GM21786 (cell line): ENCODE measurements around the gene SLC12A2.

ENCODE experiments used
- ATAC-seq: cut with Tn5 transposase; IDR thresholded peaks from one replicate; pipeline ENCODE4 v1.9.1; 2021; ENCODE audit not compliant: unreplicated experiment

SLC12A2 gene

DNA sequence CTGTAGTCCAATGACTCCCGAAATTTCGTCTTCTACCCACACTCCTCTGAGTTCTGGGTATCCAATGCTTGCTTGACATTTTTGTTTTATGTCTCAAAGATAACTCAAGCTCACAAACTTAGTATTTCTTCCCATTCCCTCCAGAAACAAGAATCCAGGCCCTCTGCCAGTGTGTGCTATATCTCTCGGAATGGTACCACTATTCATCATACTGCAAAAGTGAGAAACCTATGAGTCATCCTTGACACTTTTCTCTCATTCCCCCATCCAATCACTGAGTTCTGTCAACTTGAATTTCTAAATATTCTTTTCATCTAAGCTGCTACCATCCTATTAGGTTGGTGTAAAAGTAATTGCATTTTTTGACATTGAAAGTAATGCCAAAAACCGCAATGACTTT is 9.8 kb downstream of the SLC12A2 start:
- ATAC-seq: no peak

- no peak for ATAC-seq
Observed at GRCh38 chr5:128097224-128097623, 13.7 kb downstream of the SLC12A2 start.

- no peak for ATAC-seq
Observed at GRCh38 chr5:128097781-128098180, 14.2 kb downstream of the SLC12A2 start.

DNA sequence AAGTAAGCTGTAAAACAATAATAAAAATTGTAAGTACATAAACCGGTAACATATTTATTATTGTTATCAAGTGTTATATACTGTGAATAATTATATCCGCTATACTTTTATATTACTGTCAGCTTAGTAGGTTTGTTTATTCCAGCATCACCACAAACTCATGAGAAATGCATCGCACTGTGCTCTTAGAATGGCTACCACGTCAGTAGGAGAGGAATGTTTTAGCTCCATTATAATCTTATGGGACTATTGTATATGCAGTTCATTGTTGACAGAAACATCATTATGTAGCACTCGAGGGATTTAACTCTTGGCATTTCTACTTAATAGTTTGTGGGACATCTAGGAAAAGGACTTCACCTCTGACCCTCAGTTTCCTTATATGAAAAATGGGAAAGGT is 16.4 kb downstream of the SLC12A2 start:
- no peak for ATAC-seq

- no peak for ATAC-seq
Observed at GRCh38 chr5:128100860-128101557, 17.4 kb downstream of the SLC12A2 start.

DNA sequence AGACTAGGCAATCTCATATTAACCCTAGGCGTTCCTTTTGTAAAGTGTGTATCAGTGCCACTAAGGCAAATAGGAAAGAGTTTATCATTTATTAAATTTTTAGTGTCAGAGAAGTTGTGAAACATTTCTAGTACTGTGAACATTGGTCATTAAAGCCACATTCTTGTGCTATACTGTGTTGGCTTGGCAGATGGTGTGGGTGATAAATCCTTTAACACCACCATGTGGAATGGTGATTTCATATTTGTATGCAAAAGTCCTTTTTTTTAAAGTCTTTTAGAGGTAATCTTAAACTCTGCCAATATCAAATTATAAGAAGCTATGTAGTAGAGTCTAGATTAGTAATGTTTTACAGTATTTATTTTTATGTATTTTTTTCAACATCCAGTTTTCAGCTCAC is 18.1 kb downstream of the SLC12A2 start:
- ATAC-seq: no peak

GRCh38 chr5:128105203-128105602 is 21.6 kb downstream of the SLC12A2 start:
- ATAC-seq: no peak

GRCh38 chr5:128109138-128109537 is 25.6 kb downstream of the SLC12A2 start:
- ATAC-seq: no peak

- no peak for ATAC-seq
Observed at GRCh38 chr5:128109766-128110165, 26.2 kb downstream of the SLC12A2 start.

GRCh38 chr5:128111818-128112448 is 28.4 kb downstream of the SLC12A2 start:
- no peak for ATAC-seq

DNA sequence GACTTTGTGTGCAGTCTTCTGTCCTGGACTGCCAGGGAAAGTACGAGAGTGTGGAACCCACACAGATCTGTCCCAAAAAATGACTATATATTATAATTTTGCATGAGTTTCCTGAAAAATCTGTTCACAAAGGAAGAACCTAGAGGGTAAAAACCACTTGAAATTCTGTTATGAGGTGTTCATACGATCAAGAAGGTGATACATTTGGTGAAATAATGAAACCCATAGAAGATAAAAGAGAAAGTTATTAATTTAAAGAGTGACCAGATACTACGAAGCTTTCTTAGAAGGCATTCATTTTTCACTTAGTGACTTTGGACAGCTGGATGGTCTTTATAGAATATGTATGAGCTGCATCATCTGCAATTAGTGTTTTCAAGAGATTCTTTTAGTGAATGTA is 32.9 kb downstream of the SLC12A2 start:
- no peak for ATAC-seq

GRCh38 chr5:128118214-128118613 is 34.6 kb downstream of the SLC12A2 start:
- ATAC-seq: no peak

DNA sequence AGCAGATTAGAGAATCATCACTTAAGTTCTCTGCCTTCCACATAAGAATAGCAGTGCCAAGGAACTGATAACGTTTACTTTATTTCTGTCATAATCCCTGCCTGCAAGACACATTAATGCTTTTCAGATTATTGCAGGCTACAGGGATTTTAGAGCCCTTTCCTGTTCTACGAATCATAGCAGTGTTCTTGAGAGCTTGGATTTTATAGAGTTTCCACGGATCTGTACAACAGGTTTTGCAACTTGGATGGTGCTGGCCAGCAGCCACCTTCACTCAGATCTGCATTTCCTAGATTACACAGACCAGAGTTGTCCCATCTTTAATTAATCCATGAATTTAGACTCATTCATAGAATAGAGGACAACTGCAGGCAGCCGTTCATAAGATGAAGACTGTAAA is 38.1 kb downstream of the SLC12A2 start:
- ATAC-seq: no peak

DNA sequence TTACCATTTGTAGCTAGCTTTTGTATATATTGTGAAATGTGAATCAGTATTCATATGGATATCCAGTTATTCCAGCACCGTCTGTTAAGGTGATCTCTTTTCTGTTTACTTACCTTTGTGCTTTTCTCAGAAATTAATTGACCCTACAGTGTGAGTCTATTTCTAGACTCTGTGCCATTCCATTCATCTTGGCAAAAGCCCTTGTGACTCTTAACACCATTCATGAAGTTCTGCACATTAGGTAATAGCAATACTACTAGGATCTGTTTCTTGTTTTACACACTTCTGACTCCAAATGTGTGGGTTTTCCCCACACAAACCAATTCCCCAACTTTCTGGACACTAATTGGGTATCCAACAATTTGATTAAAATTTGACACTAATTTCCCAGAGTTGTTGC is 40.4 kb downstream of the SLC12A2 start:
- ATAC-seq: no peak

DNA sequence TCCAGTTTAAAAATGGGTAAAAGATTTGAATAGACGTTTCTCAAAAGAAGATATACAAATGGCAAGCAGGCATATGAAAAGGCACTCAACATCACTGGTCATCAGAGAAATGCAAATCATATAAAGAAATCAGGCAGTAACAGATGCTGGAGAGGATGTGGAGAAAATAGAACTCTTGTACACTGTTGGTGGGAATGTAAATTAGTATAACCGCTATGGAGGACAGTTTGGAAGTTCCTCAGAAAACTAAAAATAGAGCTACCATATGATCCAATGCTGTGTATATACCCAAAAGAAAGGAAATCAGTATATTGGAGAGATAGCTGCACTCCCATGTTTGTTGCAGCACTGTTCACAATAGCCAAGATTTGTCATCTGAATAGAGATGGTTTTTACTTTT is 42.7 kb downstream of the SLC12A2 start:
- ATAC-seq: no peak

DNA sequence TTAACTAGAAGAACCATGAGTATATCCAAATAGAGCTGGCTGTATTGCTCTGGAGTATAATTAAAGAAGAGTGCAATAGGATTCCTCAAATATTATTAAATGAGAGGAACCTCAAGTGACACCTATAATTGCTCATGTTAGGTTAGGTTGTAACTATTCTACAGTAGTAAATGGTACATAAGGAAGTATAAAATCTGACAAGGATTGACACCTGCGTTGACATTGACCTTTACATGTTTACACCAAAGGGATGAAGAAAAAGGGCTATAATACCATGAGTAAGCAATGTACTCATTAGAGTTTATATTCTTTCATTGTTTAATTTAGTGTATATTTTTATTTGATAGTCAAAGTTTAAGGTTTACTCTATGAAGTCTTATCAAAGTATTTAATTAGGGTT is 48.9 kb downstream of the SLC12A2 start:
- ATAC-seq: no peak

- no peak for ATAC-seq
Observed at GRCh38 chr5:128135286-128135685, 51.7 kb downstream of the SLC12A2 start.

DNA sequence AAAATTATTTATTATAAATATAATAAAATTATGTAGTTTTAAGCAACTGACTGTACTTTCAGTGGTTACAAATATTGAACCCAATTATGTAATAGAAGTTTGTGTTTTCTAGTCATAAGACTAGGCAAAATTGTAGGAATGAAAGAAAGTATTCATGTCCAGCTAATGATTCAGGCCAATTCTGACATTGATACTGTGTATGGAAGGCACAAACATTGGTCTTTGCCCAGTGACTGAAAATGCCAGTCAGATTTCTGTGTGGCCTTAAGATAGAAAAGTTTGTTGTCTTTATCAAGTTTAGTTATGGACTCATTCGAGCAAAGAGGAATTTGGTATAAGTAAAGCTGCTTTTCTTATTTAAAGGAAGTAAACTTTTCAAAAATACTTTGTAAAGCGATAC is 60.3 kb downstream of the SLC12A2 start:
- no peak for ATAC-seq

DNA sequence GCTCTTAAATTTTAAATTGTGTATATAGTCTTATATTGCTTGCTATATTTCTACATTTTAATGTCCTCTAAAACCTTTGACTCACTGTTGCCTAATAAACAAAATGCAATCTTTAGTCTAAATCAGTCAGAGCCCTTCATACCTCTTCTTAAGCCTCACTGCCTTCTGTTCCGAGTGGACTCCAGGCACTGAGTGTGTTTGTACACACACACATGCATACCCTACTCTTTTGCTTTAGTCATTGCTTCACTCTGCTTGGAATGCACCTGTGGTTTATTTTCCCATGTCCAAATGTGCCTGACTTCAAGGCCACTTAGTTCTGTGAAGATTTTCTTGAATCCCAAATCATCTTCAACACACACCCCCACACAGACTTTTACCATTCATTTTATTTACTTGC is 60.9 kb downstream of the SLC12A2 start:
- ATAC-seq: no peak

GRCh38 chr5:128146671-128147070 is 63.1 kb downstream of the SLC12A2 start:
- no peak for ATAC-seq

DNA sequence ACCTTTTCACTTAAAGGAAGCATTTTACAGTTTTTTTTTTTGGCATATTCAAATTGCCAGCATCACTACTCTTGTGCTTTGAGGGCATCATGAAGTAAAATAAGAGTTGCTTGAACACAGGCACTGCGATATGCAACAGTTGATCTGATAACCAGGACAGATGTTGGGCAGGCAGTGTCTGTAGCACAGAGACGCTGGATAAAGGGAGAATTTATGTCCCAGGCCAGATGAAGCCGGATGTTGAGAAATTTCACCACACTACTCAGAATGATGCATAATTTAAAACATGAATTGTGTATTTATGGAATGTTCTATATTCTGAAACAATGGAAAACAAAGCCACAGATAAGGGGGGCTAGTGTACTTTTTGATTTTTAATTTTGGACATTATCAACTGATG is 71.4 kb downstream of the SLC12A2 start:
- ATAC-seq: no peak

- no peak for ATAC-seq
Observed at GRCh38 chr5:128155776-128156175, 72.2 kb downstream of the SLC12A2 start.

- no peak for ATAC-seq
Observed at GRCh38 chr5:128156521-128156920, 73.0 kb downstream of the SLC12A2 start.
